GM19397 (cell line): Measurements from ENCODE around the gene TIAM2.

Experiments used
- ATAC-seq: cut with Tn5 transposase; IDR thresholded peaks from one replicate; pipeline ENCODE4 v1.9.1; 2021; ENCODE audit warnings: mild to moderate bottlenecking, moderate library complexity; ENCODE audit not compliant: unreplicated experiment

The TIAM2 gene

GRCh38 chr6:155055729-155056128 lies 60.6 kb downstream of the TIAM2 start:
- no peak for ATAC-seq

DNA sequence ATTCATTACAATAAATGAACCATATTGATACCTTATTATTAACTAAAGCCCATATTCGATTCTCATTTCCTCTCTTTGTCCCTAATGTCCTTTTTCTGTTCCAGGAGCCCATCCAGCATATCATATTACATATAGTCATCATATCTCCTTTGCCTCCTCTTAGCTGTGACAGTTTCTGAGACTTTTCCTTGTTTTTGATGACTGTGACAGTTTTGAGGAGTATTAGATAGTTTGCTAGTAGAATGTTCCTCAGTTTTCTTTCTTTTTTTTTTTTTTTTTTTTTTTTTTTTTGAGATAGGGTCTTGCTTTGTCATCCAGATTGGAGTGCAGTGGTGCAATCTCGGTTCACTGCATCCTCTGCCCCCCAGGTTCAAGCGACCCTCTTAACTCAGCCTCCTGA lies 61.6 kb downstream of the TIAM2 start:
- no peak for ATAC-seq

DNA sequence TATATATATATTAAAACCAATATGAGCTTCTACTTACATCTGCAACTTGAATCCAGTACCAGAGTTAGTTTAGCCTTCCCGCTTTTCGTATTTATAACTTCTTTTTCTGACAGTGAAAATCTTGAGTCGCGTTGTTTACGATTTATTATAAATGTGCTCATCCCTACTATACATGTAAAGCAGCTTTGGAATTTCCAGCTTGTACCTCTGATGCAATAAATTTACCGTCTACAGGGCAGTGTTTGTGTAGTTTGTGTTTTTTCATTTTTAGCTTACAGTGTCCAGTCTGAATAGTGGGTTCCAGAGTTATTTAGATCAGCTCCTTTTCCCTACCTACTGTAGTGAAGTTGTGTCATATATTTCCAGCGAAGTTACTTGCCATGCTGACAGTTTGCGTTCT lies 66.3 kb downstream of the TIAM2 start:
- no peak for ATAC-seq

- ATAC-seq, result no peak
Observed at GRCh38 chr6:155062866-155063341, 67.8 kb downstream of the TIAM2 start.

DNA sequence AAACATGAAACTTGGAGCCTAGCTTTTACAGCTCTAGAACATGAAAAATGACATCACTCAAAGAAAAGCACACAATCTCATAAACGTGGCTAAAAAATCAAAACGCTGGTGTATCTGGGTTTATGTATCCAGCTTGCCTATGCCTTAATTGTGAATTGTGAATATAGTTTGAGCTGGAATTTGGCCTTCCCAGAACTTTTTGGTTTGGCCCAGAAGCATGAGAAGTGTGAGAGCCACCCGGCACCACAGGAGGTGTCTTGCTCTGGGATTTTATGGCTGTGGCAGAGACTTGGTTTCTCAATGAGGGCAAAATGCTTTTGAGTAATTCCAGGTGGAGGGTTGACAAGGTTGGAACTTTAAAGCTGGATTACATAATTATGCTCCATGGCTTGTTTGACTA lies 69.2 kb downstream of the TIAM2 start:
- no peak for ATAC-seq

- ATAC-seq, result no peak
Observed at GRCh38 chr6:155066361-155066760, 71.2 kb downstream of the TIAM2 start.

- no peak for ATAC-seq
Observed at GRCh38 chr6:155066921-155067680, 72.0 kb downstream of the TIAM2 start.

GRCh38 chr6:155067956-155068615 lies 73.0 kb downstream of the TIAM2 start:
- no peak for ATAC-seq

- ATAC-seq, result no peak
Observed at GRCh38 chr6:155069543-155069942, 74.4 kb downstream of the TIAM2 start.

- no peak for ATAC-seq
Observed at GRCh38 chr6:155075930-155076695, 81.0 kb downstream of the TIAM2 start.

DNA sequence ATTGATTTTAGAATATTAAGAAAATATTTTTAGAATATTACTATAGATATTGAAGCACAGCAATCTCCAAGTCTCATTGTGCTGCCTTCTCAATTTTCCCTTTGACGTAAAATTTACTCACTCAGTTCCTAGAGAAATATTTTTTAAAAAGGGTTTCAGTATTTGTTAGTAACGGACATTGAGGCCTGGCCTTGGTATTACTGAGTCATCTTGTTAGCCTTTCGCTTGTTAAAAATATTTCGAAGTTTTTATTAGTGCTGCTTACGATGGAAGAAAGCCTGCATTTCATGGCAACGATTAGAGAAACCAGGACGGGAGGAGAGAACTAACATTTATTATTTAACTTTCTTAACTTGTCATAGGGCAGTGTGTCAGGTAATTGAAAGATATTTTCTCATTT lies 82.2 kb downstream of the TIAM2 start:
- no peak for ATAC-seq

DNA sequence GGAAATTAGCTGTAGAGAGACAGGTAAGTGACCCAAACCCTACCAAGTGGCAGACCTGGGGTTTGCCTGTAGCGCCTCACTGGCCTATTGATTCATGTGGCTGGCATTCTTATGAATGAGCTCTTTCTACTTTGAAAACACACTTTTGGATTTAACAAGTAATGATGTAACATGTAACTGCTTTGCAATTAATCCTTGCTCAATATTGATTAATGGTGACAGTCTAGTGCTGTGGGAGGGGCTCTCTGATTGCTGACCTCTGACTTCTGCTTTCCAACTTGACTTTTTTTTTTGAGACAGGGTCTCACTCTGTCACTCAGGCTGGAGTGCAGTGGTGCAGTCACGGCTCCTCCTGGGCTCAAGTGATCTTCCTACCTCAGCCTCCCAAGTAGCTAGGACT lies 82.7 kb downstream of the TIAM2 start:
- ATAC-seq, result no peak

DNA sequence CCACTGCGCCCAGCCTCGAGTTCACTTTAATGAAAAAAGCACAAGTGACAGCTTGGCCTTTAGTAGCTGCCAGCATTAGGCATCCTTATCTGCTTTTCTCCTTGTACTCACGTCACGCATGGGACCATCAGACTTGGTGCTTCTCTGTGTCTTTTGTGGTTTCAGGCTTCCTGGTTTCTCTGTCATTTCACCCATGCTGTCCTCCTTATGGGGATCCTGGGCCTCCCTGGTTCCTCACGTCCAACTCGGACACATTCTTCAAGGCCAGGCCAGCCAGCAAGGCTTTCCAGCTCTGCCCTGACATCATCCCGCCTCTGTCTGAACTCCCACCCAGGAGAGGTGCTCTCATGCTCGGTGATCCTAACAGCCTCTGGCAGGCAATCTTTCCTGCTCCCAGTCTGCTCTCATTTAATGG lies 83.2 kb downstream of the TIAM2 start:
- ATAC-seq, result no peak

- no peak for ATAC-seq
Observed at GRCh38 chr6:155079985-155080452, 84.9 kb downstream of the TIAM2 start.

- no peak for ATAC-seq
Observed at GRCh38 chr6:155080881-155081845, 86.0 kb downstream of the TIAM2 start.

DNA sequence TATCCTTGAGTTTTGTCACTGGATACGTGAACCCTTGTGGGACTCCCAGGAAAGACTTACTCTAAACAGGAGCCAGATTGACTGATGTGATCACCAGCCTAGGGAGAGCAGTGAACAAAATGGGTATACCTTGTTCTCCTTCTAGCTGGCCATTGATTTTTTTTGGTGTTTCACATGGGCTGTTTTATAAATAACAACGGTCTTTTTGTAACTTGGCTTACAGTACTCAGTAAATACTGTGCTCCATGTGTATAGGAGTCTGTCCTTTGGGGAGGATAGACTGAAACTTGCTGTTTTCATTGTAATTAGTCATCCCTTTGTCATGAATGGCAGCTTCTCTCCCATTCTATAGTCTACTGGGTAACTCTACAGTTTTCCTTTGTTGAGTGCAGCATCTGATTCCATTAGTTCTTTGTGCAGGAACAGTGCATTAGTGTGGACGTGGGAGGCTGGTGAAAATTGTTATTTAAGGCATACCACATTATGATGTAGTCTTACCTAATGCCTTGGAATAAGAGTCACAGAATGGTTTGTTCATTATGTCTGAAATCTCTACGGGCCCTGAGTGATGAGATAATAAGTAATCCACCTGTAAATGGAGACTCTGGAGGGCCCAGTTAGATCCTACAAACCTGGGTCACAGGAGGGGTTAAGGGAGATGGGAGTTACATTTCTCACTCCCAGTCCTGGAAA lies 89.5 kb downstream of the TIAM2 start:
- no peak for ATAC-seq

DNA sequence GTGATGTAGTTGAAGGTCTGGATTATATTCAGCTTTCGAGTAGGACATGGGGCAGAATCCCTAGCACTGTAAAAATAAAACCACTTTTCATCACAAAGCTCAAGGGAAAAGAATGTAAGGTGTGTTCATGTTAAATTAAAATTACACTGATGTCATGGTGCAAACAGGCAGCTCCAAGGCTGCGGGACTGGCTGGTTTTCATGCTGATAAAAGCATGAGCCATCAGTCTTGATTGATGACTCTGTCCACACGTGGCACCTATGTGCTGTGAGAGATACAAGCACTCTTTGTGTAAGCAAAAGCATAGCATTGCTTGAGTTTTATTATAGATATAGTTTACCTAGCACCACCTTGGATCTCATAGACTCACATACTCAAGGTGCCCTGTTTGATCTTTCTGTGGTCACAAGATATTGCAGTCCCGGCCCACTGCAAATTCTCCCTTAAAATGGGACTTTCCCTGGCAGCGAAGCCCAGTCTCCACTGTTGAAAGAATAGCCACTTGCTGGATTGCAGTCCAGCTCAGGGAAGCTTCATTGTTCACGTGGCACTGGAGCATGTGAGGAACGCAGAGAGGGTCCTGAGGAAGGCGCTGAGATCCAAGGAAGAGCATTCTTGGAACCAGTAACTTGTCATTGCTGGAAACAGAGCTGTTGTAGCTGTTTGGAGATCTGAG lies 90.6 kb downstream of the TIAM2 start:
- ATAC-seq, result no peak

- ATAC-seq, result no peak
Observed at GRCh38 chr6:155088856-155089255, 93.7 kb downstream of the TIAM2 start.

GRCh38 chr6:155089746-155090145 lies 94.6 kb downstream of the TIAM2 start:
- ATAC-seq, result no peak
